Activated CD8-positive, alpha-beta T cell treated with anti-CD3 and anti-CD28 coated beads for 36 hours (primary cell): ENCODE data around the gene MYO15B. TPM values are rescaled to one million over a fixed set of nuclear protein-coding genes. Genes with fewer than 3 reads are reported as not detected.
"Not testable (repeated sequence)": the region's sequence is repeated elsewhere in the genome, so short reads cannot be mapped to it uniquely, and the experiment has no call there.

Experiments
- ATAC-seq: fragments of 200-7000 bp; cut with Tn5 transposase; one replicate; pipeline ENCODE4 v1.10.0; 2021; ENCODE audit warnings: mild to moderate bottlenecking, moderate library complexity
- CTCF ChIA-PET: fragments of 350-600 bp; sonication (Branson Sonifier 250); formaldehyde crosslinking; loops from one replicate; lab custom pipeline; 2021; ENCODE audit warnings: antibody characterized with exemption; lab: Charles Lee
- POLR2A ChIA-PET: fragments of 350-600 bp; sonication (Branson Sonifier 250); formaldehyde crosslinking; loops from one replicate; lab custom pipeline; 2021; ENCODE audit warnings: antibody characterized with exemption; lab: Charles Lee
- DNase-seq: peaks from one replicate; pipeline ENCODE4 v3.0.0-alpha.2; 2020
- H3K27ac Mint-ChIP-seq: one replicate; pipeline ENCODE4 v1.8.0; 2021; ENCODE audit warnings: mild to moderate bottlenecking, mixed read lengths
- H3K27me3 Mint-ChIP-seq: one replicate; pipeline ENCODE4 v1.8.0; 2021; ENCODE audit warnings: mixed read lengths
- H3K36me3 Mint-ChIP-seq: one replicate; pipeline ENCODE4 v1.8.0; 2021; ENCODE audit warnings: low read depth, mixed read lengths
- H3K4me1 Mint-ChIP-seq: one replicate; pipeline ENCODE4 v1.8.0; 2021; ENCODE audit warnings: low read depth, mixed read lengths
- H3K4me3 Mint-ChIP-seq: one replicate; pipeline ENCODE4 v1.8.0; 2021; ENCODE audit warnings: mild to moderate bottlenecking, moderate library complexity, mixed read lengths
- H3K9me3 Mint-ChIP-seq: one replicate; pipeline ENCODE4 v1.8.0; 2021; ENCODE audit warnings: mixed read lengths
- CTCF ChIP-seq: fragments of 200-600 bp; IDR thresholded peaks from one replicate; pipeline ENCODE4 v1.8.0; 2022; ENCODE audit warnings: antibody characterized with exemption, mild to moderate bottlenecking
- intact Hi-C: fragments of 100-400 bp; cut with micrococcal nuclease; formaldehyde crosslinking; loops from one replicate; pipeline ENCODE4 v1.10.0; 2022
- total RNA-seq, 2 experiments: library from RNA; stranded (reverse); gene quantifications; one replicate each; pipeline ENCODE4 v1.2.3, GENCODE V29; 2021

The MYO15B gene
- total RNA-seq, 2 experiments from 2014 or later: 24.9 to 28.7 TPM

DNA sequence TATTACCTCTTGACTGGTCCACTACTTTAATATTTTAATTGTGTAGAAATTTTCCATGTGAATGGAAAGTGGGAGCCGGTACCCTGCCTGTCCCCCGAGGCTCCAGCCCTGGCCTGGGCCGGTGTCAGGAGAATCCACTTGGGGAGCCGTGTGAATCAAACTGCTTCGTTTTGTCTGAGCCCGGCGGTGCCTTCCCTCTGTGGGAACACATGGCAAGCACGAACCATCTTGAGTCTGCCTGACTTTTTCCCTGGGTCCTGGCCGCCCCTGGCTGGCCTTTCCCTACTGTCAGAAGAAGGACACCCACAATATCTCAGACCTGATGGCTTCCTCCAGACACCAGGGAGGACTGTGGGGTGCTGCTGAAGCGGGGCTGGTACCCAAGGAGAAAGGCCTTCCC lies 12.4 kb upstream of the MYO15B start:
- Mint-ChIP-seq H3K4me3 (no peak overlapping the region), H3K9me3 (no peaks in the 10 kb centered on the region), H3K27me3 (no peaks in the 10 kb centered on the region), H3K36me3 (no peaks in the 10 kb centered on the region), H3K4me1 (no peaks in the 10 kb centered on the region), H3K27ac (no peak overlapping the region)
- intact Hi-C loops: no loop called here
- ATAC-seq (no peak), DNase-seq (no peak)
- POLR2A ChIA-PET: no interaction called here
- CTCF ChIA-PET: no interaction called here
- no peak for TF ChIP-seq CTCF

DNA sequence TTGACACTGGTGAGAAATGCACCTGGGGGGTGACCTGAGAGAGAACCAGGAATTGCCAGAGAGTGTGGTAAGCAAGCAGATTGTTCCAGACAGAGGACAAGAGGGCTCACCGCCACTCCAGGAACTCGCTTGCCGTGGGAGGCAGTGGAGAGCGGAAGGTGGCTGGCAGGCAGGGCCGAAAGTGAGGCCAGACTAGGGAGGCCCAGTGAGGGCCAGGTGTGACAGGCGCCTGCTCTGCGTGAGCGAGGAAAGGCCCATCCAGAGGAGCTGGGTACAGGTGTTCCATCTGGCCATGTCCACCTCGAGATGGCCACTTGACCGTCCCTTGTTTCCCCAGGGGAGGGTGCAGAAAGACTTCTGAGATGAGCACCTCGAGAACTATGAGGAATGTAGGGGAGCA lies 11.9 kb upstream of the MYO15B start:
- no peaks in the 10 kb centered on the region for H3K36me3 Mint-ChIP-seq

GRCh38 chr17:75576661-75577060 lies 10.9 kb upstream of the MYO15B start:
- Mint-ChIP-seq H3K36me3 (no peaks in the 10 kb centered on the region), H3K4me3 (no peak overlapping the region), H3K4me1 (peaks cover 7% of the 10 kb centered on the region), H3K27ac (no peak overlapping the region), H3K9me3 (peaks cover 3% of the 10 kb centered on the region), H3K27me3 (no peaks in the 10 kb centered on the region)
- ATAC-seq: no peak
- TF ChIP-seq CTCF: no peak
- DNase-seq: no peak
- intact Hi-C loops: no loop called here
- ChIA-PET POLR2A (no interaction called here), CTCF (no interaction called here)

More for the DNA sequence above, 11.9 kb upstream of the MYO15B start:
- Mint-ChIP-seq H3K9me3 (no peaks in the 10 kb centered on the region), H3K4me3 (no peak overlapping the region), H3K4me1 (no peaks in the 10 kb centered on the region), H3K27me3 (no peaks in the 10 kb centered on the region), H3K27ac (no peak overlapping the region)
- no peak for TF ChIP-seq CTCF
- intact Hi-C loops: no loop called here
- ATAC-seq (no peak), DNase-seq (no peak)
- ChIA-PET POLR2A (no interaction called here), CTCF (no interaction called here)

DNA sequence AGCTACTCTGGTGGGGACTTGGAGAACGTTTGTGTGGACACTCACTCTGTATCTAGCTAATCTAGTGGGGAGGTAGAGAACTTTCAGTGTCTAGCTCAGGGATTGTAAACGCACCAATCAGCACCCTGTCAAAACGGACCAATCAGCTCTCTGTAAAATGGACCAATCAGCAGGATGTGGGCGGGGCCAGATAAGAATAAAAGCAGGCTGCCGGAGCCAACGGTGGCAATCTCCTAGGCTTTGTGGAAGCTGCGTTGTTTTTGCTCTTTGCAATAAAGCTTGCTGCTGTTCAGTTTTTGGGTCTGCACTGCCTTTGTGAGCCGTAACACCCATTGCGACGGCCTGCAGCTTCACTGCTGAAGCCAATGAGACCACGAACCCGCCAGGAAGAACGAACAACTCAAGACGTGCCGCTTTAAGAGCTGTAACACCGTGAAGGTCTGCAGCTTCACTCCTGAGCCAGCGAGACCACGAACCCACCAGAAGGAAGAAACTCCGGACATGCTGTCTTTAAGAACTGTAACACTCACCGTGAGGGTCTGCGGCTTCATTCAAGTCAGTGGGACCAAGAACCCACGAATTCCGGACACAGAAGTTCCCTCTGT lies 6.4 kb upstream of the MYO15B start:
- ATAC-seq (peak; percentile 76), DNase-seq (peak; percentile 84)
- ChIA-PET CTCF (interaction anchor here (0.9 to 3.1 kb wide), 8 partner anchors 10 to 205 kb away, joined by 3 to 12 read pairs (median 4); partner anchors contain the start of gene SMIM5), POLR2A (interaction anchor here (0.9 to 1.3 kb wide), 3 partner anchors 12 to 64 kb away, joined by 3 to 6 read pairs (median 3); partner anchors contain the start of gene TSEN54)
- not testable (repeated sequence) for H3K27me3 Mint-ChIP-seq, H3K9me3 Mint-ChIP-seq, H3K36me3 Mint-ChIP-seq, H3K4me1 Mint-ChIP-seq
- intact Hi-C loops: loop anchor here (10.0 kb wide), 1 partner anchor 56 kb away; the partner anchor contains the start of gene LLGL2
- peak overlapping the region; percentile 62 for H3K27ac Mint-ChIP-seq
- H3K4me3 Mint-ChIP-seq: peak overlapping the region; percentile 81

GRCh38 chr17:75583197-75583596 lies 4.4 kb upstream of the MYO15B start:
- H3K36me3 Mint-ChIP-seq, H3K9me3 Mint-ChIP-seq, DNase-seq, H3K27me3 Mint-ChIP-seq, ATAC-seq, POLR2A ChIA-PET, H3K4me3 Mint-ChIP-seq, H3K27ac Mint-ChIP-seq: not testable (repeated sequence)
- intact Hi-C loops: loop anchor here (10.0 kb wide), 1 partner anchor 58 kb away; the partner anchor contains the start of gene LLGL2
- peaks cover 14% of the 10 kb centered on the region for H3K4me1 Mint-ChIP-seq
- CTCF ChIA-PET: interaction anchor here (1.0 to 3.1 kb wide), 3 partner anchors 18 to 171 kb away, joined by 4 to 12 read pairs (median 4); no protein-coding TSS in a partner anchor

GRCh38 chr17:75584849-75585175 lies 2.8 kb upstream of the MYO15B start:
- Mint-ChIP-seq H3K9me3 (peaks cover 3% of the 10 kb centered on the region), H3K36me3 (no peaks in the 10 kb centered on the region), H3K27ac (no peak overlapping the region), H3K4me1 (peaks cover 14% of the 10 kb centered on the region), H3K4me3 (no peak overlapping the region), H3K27me3 (no peaks in the 10 kb centered on the region)
- ChIA-PET POLR2A (no interaction called here), CTCF (interaction anchor here (0.8 to 1.2 kb wide), 2 partner anchors 18 to 90 kb away, joined by 3 read pairs; no protein-coding TSS in a partner anchor)
- TF ChIP-seq CTCF: no peak
- ATAC-seq: no peak
- intact Hi-C loops: loop anchor here (10.0 kb wide), 1 partner anchor 60 kb away; the partner anchor contains the start of gene LLGL2
- DNase-seq: no peak
